HG03469 (cell line): ENCODE results near the gene FAM193B.

Source experiments
- ATAC-seq: cut with Tn5 transposase; IDR thresholded peaks from one replicate; pipeline ENCODE4 v1.9.1; 2021; ENCODE audit warnings: mild to moderate bottlenecking, moderate library complexity, moderate number of reproducible peaks; ENCODE audit not compliant: unreplicated experiment

Gene FAM193B

DNA sequence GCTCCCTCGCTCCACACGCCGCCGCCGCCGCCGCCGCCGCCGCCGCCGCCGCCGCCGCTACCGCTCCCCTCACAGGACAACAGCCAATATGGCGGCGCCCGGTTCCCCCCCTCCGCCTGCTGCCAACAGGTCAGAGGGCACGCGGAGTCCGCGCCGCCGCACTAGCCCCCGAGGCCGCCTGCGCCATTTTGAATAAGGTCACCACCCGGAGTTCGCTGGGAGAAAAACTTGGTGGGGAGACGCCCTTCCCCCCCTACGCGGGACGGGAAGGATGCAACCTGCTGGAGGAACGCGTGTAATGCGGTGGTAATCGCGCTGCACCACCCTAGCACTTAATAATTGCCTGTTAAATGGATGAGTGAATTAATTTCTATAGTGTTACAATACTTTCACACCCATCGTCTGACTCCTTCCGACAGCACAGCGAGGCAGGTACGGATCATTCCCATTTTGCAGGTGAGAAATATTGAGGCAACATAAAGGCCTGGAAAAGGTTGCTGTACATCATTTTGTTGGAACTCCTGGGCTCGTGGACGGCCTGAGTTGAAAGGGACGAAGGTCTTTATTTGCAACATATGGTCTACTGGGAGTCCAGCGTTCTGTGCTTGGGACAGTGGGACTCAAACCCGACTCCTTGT lies at the start of gene FAM193B:
Gene FAM193B (minus strand): TSS at position 90 of the 638 bp plus-strand sequence. CDS start 105 bp downstream, outside the sequence.
- peak; percentile 52 for ATAC-seq

DNA sequence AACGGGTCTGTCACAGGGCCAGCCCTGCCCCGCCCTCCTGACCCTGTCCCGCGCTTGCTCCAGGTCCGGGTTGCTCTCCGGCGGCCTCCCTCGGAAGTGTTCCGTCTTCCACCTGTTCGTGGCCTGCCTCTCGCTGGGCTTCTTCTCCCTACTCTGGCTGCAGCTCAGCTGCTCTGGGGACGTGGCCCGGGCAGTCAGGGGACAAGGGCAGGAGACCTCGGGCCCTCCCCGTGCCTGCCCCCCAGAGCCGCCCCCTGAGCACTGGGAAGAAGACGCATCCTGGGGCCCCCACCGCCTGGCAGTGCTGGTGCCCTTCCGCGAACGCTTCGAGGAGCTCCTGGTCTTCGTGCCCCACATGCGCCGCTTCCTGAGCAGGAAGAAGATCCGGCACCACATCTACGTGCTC lies 49.8 kb upstream of the FAM193B start:
- ATAC-seq: no peak

DNA sequence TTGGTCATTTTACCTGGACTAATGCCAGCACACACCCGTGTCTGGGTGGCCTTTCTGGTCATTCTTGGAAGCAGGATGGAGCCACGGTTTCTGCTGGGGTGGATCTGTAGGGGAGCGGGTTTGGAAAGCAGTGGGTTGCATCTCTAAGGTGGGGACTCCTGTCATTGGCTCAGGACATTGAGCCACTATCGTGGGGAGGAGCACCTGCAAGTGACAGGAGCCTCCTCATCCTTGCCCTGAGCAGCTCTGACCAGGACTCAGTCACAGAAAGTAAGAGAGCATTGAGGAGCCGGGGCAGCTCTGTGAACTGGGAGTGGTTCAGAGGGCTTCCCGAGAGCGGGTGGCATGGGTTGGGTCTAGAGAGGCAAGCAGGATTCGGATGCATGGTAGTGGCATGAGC lies 49.3 kb upstream of the FAM193B start:
- ATAC-seq: no peak

DNA sequence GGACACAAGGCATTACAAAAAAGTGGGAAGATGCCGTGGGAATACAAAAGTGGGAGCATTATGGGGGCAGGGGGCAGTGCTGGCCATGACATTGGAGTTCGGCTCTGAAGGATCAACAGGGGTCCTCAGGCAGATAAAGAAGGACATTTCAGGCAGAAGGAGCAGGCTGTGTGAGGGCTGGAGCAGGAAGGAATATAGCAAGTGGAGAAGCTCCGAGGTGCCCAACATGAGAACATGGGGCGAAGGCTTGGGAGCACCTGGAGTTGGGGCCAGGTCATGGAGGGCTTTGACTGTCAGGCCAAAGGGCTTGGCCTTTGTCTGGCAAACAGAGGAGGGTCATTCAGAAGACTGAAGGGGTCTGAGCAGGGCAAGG lies 48.1 kb upstream of the FAM193B start:
- ATAC-seq: no peak

DNA sequence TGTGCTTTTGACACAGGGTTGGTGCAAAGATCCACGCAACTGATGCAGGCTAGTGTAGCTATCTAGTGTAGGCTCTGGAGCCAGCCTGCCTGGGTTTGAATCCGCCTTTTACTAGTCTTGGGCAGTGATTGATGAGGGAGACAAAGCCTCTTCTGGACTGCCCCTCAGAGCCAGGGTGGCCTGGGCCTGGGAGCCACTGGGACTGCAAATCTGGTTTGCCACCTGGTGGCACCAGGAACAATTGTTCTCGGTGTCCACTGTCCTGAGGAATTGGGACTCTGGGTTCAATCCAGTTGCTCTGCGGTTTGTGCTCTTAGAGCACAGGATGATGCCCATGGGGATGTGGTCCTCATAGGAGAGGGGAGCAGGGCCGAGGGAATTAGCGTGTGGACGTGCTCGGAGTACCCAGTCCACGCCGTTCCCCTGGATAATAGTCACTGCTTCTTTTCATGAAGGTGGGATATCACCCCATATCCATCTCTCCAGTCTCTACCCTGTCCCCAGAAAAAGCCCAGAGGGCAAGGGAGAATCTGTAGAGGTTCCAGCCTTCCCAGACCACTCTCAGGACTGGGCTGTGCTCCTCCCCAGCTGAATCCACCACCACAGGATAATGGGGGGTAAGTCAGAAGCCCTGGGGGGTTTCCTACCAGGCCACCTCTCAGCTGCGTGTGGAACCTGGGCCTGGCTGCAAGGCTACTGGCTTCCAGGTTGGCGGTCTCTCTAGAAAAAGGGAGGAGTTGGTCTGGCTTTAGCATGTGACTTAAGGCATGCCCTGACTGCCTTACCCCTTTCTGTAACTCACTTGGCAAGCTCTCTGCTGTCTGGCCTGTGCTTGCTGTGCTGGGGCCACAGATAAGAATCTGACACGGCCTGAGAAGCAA lies 47.5 kb upstream of the FAM193B start:
- ATAC-seq: no peak

DNA sequence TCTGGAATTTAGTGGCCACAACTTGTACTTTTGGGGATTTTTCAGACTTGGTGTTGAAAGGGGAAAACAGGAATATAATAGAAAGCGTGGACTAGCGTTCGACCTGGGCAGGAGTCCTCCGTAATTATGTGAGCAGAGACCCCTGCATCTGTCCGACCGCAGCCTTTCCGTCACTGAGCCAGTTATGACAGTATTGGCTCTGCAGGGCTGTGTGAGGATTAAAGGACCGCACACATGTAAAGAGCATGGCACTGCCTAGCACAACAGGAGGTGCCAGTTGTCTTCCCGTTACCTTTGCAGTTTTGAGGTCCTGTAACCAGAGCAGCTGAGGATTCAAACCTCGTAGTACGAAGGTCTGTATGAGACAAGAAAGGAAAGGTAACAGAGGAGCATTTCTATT lies 46.8 kb upstream of the FAM193B start:
- no peak for ATAC-seq

DNA sequence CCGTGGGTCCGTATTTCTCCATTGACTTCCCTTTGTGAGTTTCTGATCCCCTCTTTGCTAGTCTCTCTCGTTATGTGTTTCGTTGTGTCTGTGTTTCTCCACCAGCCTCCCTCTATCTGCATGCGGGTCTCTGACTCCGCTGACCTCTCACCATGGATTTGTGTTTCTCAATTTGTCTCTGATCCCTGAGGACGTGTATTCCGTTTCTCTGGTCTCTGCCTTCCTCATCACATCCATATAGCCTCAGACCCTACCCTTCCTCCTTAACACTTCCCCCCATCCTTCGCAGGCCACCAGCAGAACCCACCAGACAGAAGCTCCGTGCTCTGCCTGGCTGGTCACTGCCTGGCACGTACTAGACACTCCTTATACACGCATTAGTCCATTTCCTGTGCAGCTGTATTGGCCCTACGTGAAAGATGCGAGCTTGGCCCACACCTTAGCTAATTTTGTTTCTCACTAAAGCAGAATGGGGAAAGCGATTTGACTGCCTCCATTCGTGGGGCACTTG lies 46.2 kb upstream of the FAM193B start:
- ATAC-seq: no peak

DNA sequence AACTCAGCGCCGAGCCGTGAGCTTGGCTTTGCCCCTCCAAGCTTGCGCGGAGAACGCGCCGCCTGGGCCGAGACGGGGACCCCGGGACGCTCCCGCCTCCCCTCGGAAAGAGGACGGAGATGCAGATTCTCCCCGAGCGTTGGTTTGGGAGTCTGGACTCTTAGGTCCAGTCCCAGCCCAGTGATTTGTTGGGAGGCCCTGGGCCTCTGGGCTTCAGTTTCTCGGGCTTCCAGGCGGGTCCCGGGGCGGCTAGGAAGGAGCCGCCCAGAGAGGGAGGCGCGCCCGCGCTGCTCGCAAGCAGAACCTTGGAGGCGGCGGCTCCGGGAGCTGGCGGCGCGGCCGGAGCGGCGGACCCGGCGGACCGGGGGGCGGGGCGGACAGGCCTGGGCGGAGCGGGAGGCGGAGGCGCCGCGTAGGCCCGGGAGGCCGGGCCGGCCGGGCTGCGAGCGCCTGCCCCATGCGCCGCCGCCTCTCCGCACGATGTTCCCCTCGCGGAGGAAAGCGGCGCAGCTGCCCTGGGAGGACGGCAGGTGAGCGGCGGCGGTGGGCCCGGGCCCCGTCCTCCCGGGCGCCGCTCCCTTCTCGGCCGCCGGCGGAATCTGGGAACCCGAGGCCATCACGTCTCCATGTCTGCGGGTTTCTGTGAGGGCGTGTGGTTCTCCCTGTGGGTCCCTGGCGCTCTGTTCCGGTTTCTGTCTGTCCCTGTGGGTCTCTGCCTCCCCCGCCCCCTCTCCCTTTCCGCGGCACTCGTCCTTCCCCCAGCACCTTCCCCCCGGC lies 45.6 kb upstream of the FAM193B start, which contains the start of gene B4GALT7:
Gene B4GALT7 (plus strand): TSS at position 402 of the 777 bp plus-strand sequence. CDS start 79 bp downstream, at position 481.
- ATAC-seq: peak; percentile 68

DNA sequence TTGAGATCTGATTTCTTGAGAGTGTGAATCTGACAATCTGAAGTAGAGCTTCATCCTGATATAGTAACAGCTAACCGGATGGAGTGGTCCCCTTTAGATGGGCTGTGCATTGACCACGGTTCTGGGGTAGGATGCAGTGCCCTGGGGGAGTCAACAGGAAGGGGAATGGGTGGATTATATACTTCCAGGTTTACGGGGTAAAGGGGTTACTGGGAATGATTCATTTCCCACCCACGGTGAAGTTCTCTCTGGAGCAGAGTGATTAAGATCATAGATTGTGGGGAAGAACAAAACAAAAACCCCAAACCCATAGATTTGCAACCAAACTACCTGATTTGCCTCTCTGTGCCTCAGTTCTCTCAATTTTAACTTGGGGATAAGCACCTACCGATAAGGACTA lies 44.1 kb upstream of the FAM193B start:
- no peak for ATAC-seq

DNA sequence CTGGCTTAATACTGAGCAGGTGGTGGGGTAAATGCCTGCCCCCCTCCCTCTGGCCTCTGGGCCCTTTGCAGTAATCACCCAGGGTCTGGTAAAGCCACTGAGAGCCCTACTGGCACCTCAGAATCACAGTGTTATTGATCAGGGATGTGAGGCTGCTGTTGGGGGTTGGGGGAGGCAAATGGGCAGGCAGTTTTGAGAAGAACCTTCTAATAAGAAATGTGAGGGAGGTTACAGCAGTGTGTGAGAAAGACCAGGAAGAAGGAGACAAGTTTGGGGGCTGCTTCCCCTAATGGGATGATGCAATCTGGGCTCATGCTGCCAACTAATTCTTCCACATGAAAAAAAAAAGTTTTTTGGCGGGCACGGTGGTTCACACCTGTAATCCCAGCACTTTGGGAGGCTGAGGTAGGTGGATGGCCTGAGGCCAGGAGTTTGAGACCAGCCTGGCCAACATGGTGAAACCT lies 42.4 kb upstream of the FAM193B start:
- no peak for ATAC-seq

DNA sequence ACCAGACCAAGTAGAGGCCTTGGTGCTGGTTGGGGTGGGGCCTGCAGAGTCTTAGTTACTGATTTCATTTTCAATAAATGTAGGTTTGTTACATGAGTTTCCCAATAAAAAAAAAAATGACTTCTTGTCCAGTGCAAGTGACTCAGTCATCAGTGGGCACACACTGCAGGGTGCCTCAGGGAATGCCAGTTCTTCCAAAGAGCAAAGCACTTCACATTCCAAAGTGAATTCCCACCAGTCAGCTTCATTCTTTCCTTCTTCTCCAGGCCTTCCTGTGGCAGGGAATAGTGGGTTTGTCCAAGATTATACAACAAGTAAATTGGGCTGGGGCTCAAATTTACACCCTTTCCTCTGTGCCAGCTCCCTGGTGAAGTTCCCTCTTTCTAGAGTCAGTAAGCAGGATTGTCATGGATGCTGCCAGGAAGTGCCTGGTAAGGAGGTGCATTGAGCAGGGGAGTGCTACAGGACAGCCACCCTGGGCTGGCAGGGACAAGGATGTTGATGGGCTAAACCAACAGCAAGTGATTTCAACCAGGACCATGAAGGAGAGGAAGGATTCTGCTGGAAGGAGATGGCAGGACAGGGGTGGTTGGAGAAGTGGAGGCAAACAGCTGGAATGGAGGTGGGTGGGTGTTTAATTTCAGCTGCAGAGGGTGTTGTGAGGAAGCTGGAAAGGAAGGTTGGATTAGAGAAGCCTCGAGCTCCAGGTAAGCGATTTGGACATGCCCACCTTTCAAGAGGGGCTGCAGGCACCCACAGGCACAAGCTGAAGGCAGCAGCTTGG lies 41.8 kb upstream of the FAM193B start:
- ATAC-seq: no peak

DNA sequence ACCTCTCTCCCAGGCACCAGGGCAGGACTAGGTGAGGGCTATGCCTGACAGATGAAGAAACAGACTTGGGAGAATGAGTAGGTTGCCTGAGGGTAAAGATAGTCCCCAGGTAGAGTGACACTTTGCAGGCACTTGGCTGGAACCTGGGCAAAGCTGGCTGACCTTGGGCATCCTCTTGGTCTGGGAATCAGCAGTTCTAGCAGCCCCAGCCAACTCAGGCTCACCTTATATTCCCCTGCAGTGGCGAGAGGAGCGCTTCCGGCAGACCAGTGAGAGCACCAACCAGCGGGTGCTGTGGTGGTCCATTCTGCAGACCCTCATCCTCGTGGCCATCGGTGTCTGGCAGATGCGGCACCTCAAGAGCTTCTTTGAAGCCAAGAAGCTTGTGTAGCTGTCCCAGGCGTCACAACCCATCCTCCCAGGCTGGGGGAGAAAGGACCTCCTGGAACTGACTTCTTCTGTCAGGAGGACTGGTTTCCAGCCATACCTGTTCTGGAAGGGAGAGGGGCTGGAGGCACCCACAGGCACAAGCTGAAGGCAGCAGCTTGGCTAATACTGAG lies 40.7 kb upstream of the FAM193B start:
- no peak for ATAC-seq

DNA sequence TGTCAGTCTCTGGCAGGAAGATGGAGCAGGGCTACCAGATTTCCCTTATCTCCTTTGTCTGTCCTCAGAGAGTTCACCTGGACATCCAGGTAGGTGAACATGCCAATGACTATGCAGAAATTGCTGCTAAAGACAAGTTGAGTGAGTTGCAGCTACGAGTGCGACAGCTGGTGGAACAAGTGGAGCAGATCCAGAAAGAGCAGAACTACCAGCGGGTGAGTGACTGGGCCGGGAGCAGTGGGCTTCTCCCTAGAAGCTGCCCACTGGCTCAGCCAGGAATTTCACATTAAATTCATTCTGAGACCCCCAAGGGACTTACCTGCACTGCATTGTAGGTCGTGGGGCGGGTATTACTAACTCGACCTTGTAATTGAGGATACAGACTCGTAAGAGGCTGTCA lies 39.7 kb upstream of the FAM193B start:
- no peak for ATAC-seq

DNA sequence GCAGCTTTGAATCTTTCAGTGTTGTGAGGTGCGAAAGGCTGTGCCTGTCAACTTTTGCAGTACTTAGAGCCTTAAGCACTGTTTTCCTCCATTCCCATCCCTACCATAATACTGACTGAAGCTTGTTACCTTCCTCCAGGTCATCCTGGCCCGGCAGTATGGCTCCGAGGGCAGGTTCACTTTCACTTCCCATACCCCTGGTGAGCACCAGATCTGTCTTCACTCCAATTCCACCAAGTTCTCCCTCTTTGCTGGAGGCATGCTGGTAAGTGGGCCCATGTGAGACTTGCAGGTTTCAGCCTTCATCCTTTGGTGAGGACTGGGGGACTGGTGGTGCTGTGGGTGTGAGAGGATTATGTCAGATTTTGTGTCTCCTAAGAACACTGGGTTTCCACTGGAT lies 39.1 kb upstream of the FAM193B start:
- ATAC-seq: no peak

DNA sequence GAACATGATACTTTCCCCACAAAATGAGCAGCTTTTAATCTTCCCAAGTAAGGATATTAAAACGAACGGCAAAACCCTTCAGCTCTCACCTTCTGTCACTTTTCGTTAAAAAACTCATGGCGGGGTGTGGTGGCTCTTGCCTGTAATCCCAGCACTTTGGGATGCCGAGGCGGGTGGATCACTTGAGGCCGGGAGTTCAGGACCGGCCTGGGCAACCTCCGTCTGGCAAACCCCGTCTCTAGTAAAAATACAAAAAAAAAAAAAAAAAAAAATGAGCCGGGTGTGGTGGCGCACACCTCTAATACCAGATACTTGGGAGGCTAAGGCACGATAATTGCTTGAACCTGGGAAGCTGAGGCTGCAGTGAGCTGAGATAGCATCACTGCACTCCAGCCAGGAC lies 38.5 kb upstream of the FAM193B start:
- no peak for ATAC-seq

DNA sequence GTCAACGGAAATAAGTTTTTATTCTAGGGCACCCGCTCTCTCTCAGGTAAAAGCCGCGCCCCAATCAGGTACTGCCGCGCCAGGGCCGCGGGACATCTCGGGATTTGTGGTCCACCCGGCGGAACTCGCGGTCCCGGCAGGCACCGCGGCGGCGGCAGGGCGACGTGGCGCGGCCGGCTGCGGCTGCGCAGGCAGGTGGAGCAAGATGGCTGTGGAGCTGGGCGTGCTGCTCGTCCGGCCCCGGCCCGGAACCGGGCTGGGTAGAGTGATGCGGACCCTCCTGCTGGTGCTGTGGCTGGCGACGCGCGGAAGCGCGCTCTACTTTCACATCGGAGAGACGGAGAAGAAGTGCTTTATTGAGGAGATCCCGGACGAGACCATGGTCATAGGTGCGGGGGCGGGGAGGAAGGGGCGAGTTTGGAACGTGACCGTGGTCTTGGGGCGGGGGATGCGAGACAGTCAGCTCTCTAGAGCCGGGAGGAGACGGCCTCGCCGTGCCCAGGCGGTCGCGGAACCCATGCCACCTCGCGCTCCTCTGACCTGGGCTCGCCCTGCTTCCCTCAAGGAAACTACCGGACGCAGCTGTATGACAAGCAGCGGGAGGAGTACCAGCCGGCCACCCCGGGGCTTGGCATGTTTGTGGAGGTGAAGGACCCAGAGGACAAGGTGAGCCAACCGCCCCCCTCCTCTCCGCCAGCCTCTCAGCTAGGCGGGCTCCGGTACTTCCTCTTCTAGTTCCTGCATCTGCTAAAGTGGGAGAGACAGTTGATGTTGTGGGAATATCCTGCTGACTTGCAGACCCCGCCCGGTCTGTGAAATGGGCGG lies 37.9 kb upstream of the FAM193B start, which contains the start of gene TMED9:
Gene TMED9 (plus strand): TSS at position 194 of the 825 bp plus-strand sequence. CDS start 12 bp downstream, at position 206.
- ATAC-seq: peak; percentile 93

DNA sequence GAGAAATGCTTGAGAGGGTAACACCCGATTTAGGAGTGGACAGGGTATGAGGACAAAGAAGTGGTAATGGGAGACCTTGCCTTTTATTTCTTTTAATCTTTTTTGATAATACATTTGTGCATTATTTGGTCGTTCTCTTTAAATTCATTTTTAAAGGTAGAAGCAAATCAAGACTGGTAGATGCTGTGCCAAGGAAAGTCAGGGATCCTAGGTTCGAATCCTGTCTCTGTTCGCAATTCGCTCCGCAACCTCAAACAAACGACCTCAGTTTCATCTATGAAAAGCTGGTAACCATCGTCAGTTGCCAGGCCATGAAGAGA lies 37.3 kb upstream of the FAM193B start:
- no peak for ATAC-seq

DNA sequence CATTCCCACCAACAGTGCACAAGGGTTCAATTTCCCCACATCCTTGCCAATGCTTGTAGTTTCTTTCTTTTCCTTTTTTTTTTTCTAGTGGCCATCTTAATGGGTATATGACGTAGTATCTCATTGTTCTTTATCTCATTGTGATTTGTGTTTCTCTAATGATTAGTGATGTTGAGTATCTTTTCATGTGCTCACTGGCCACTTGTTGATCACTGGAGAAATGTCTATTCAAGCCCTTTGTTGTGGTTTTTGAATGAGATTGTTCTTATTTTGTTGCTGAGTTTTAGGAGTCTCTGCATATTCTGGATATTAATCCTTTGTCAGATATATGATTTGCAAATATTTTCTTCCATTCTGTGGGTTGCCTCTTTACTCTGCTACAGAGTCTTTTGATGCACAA lies 36.0 kb upstream of the FAM193B start:
- no peak for ATAC-seq

DNA sequence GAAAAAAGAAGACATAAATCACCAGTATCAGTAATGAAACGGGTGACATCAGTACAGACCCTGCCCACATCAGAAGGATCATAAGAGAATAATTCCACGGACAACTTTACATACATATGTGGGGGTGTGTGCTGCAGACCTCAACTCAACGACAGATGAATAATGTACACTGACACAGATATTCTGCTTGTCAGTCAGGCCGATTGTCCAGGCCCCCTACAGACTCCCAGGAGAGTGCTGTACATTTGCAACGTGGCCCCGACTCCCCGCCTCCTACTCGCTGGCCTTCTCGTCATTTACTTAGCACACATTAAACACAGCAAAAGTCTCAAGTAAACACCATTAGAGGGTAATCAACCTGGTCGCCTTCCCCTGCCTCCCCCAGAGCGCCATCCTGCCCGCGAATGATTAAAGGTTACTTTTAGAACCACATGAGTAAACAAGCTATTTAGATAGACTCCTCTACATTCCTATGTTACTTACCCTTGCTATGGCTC lies 34.1 kb upstream of the FAM193B start:
- no peak for ATAC-seq
